GM23248 (cell line): ENCODE results near the gene RPS17.

Source experiments
- EZH2 ChIP-seq: fragments of 200-600 bp; sonication (generic); IDR thresholded peaks from 2 replicates; pipeline ENCODE4 v1.6.1; 2018; ENCODE audit warnings: antibody characterized with exemption, mild to moderate bottlenecking; ENCODE audit not compliant: insufficient read depth, poor library complexity, severe bottlenecking
- EZH2phosphoT487 ChIP-seq: fragments of 200-600 bp; sonication (generic); IDR thresholded peaks from 2 replicates; pipeline ENCODE4 v1.6.1; 2018; ENCODE audit warnings: antibody characterized with exemption, moderate library complexity, mild to moderate bottlenecking, low read depth; ENCODE audit not compliant: insufficient read depth

DNA sequence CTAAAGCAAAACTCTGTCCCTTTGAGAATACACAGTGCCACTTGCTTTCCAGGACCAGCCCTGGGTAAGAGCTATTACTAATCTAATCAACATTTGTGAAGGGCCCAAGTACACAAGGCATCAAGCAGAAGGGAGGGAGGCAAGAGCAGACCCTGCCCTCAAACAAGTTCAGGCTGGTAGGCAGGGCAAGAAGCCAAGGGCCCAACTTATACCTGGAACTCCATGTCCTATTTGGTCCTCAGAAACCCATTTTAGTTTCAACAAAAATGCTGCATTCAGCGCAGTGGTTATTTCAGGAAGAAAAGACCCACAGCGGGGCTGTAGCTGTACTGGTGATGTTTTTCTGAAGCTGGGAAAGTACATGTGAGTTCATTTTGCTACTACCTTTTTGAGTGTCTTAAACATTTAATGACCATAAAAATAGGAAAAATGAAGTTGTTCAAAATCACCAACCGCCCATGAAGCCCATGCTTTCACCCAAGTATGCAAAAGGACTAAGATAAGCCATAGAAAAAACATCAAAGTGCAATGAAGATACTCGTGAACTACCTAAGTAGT lies 2.8 kb downstream of the RPS17 start:
- TF ChIP-seq EZH2 (no peak), EZH2phosphoT487 (no peak)
